Endodermal cell (in vitro differentiated cells): ENCODE measurements around the gene B3GALNT1. TPM values are rescaled to one million over a fixed set of nuclear protein-coding genes. Genes with fewer than 3 reads are reported as not detected.

ENCODE experiments used
- DNase-seq: peaks from one replicate; pipeline ENCODE4 v3.0.0-alpha.2; 2017
- H3K27ac ChIP-seq: 2 replicates; pipeline ENCODE4 v1.5.1; 2013; ENCODE audit warnings: mild to moderate bottlenecking, low read depth, low read length, moderate library complexity
- H3K27me3 ChIP-seq: 2 replicates; pipeline ENCODE4 v1.6.1; 2013; ENCODE audit warnings: mild to moderate bottlenecking, low read length, moderate library complexity; ENCODE audit not compliant: insufficient read depth, control insufficient read depth, poor library complexity, severe bottlenecking
- H3K36me3 ChIP-seq: 2 replicates; pipeline ENCODE4 v1.7.0; 2013; ENCODE audit warnings: mild to moderate bottlenecking, low read length, moderate library complexity; ENCODE audit not compliant: control insufficient read depth, insufficient read depth
- H3K4me1 ChIP-seq: one replicate; pipeline ENCODE4 v1.7.0; 2013; ENCODE audit warnings: low read length; ENCODE audit not compliant: control insufficient read depth, insufficient read depth
- H3K4me3 ChIP-seq: 2 replicates; pipeline ENCODE4 v1.5.1; 2013; ENCODE audit warnings: mild to moderate bottlenecking, low read length, moderate library complexity
- H3K9ac ChIP-seq: 2 replicates; pipeline ENCODE4 v1.6.1; 2013; ENCODE audit warnings: mild to moderate bottlenecking, low read length, moderate library complexity; ENCODE audit not compliant: poor library complexity, severe bottlenecking; ENCODE audit errors: extremely low read depth
- H3K9me3 ChIP-seq: 2 replicates; pipeline ENCODE4 v1.6.1; 2013; ENCODE audit warnings: mild to moderate bottlenecking, low read length, moderate library complexity; ENCODE audit not compliant: control insufficient read depth
- H3K27ac Mint-ChIP-seq: 2 replicates; pipeline ENCODE4 v1.8.0; 2020; ENCODE audit warnings: mixed read lengths
- H3K27me3 Mint-ChIP-seq: 2 replicates; pipeline ENCODE4 v1.8.0; 2021; ENCODE audit warnings: mild to moderate bottlenecking, mixed read lengths; ENCODE audit not compliant: insufficient read depth
- H3K36me3 Mint-ChIP-seq: 2 replicates; pipeline ENCODE4 v1.8.0; 2020; ENCODE audit warnings: low read depth, mixed read lengths
- H3K4me1 Mint-ChIP-seq: 2 replicates; pipeline ENCODE4 v1.8.0; 2020; ENCODE audit warnings: mixed read lengths
- H3K4me3 Mint-ChIP-seq: 2 replicates; pipeline ENCODE4 v1.8.0; 2020; ENCODE audit warnings: mild to moderate bottlenecking, moderate library complexity, mixed read lengths
- H3K9me3 Mint-ChIP-seq: 2 replicates; pipeline ENCODE4 v1.8.0; 2020; ENCODE audit warnings: mild to moderate bottlenecking, mixed read lengths
- WGBS, 2 experiments: methylation state at CpG; one replicate each; pipeline versions ENCODE4 v1.1.5 to v1.1.7; 2013; ENCODE audit warnings: missing lambda C conversion rate in 2 of 2, mixed read lengths in 1 of 2; ENCODE audit not compliant: insufficient coverage in 1 of 2, insufficient read length in 1 of 2; 5-methylcytosine and 5-hydroxymethylcytosine counted together
- total RNA-seq, 2 donors: library from RNA; stranded (reverse); fragmentation: NEBNext Ultra II Directional in 1 of 2; extraction: Animal tissue kit (Norgen Biotek cat#: 25700) in 1 of 2; gene quantifications; 2 replicates in 1 of 2; 3 replicates in 1 of 2; pipeline ENCODE4 v1.2.1, GENCODE V29; 2021
- TF ChIP-seq, protein P1 (sequence below): fragments of 200-600 bp; sonication (generic); conservative IDR thresholded peaks from 2 replicates; pipeline ENCODE4 v1.5.0; 2021; ENCODE audit warnings: antibody characterized with exemption, mild to moderate bottlenecking

Gene B3GALNT1
- total RNA-seq, 2 donors from 2014 or later = 23.1 to 24.7 TPM

DNA sequence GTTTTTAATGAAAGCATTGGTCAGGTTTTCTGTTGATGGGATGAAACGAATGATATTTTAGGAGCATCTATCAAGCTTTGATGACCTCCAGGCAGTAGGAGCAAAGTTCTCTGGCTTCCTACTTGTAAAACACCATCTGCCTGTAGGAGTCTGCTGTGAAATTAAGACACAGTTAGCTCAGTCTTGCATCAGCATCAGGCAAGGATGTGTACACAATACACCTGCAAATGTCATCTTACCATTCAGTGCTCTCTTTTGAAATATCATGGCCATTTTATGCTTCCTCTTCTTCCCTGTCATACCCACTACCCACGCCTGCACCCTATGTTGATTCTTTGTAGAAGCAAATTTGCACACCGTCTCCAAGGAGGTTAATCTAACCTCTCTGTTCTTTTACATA, 38.2 kb downstream of the B3GALNT1 start:
- Mint-ChIP-seq H3K36me3 (no peaks in the 10 kb centered on the region), H3K27ac (no peak overlapping the region)

GRCh38 chr3:161064413-161064812, 40.7 kb downstream of the B3GALNT1 start:
- Histone ChIP-seq H3K27ac (no peak overlapping the region), H3K4me1 (no peaks in the 10 kb centered on the region), H3K27me3 (no peaks in the 10 kb centered on the region), H3K9me3 (no peaks in the 10 kb centered on the region), H3K36me3 (no peaks in the 10 kb centered on the region), H3K4me3 (no peak overlapping the region), H3K9ac (no peak overlapping the region)
- Mint-ChIP-seq H3K4me3 (no peak overlapping the region), H3K36me3 (no peaks in the 10 kb centered on the region), H3K9me3 (no peaks in the 10 kb centered on the region), H3K4me1 (no peaks in the 10 kb centered on the region), H3K27ac (no peak overlapping the region), H3K27me3 (no peaks in the 10 kb centered on the region)
- WGBS, 2 experiments = 84% methylated on average over 5 of the region's 5 CpGs
- no peak for DNase-seq
- TF ChIP-seq, protein P1, sequence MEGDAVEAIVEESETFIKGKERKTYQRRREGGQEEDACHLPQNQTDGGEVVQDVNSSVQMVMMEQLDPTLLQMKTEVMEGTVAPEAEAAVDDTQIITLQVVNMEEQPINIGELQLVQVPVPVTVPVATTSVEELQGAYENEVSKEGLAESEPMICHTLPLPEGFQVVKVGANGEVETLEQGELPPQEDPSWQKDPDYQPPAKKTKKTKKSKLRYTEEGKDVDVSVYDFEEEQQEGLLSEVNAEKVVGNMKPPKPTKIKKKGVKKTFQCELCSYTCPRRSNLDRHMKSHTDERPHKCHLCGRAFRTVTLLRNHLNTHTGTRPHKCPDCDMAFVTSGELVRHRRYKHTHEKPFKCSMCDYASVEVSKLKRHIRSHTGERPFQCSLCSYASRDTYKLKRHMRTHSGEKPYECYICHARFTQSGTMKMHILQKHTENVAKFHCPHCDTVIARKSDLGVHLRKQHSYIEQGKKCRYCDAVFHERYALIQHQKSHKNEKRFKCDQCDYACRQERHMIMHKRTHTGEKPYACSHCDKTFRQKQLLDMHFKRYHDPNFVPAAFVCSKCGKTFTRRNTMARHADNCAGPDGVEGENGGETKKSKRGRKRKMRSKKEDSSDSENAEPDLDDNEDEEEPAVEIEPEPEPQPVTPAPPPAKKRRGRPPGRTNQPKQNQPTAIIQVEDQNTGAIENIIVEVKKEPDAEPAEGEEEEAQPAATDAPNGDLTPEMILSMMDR = no peak

More for the DNA sequence above, 38.2 kb downstream of the B3GALNT1 start:
- H3K27me3 Mint-ChIP-seq = no peaks in the 10 kb centered on the region
- Histone ChIP-seq H3K36me3 (no peaks in the 10 kb centered on the region), H3K4me3 (no peak overlapping the region), H3K9me3 (no peaks in the 10 kb centered on the region), H3K27ac (no peak overlapping the region), H3K27me3 (no peaks in the 10 kb centered on the region), H3K9ac (no peak overlapping the region), H3K4me1 (no peaks in the 10 kb centered on the region)
- no peaks in the 10 kb centered on the region for H3K9me3 Mint-ChIP-seq
- no peak for DNase-seq
- H3K4me1 Mint-ChIP-seq = no peaks in the 10 kb centered on the region
- H3K4me3 Mint-ChIP-seq = no peak overlapping the region
- TF ChIP-seq, protein P1 = no peak
- 89 to 100% methylated on average over 2 to 3 of the region's 3 CpGs for WGBS, 2 experiments

- Mint-ChIP-seq H3K27me3 (no peaks in the 10 kb centered on the region), H3K9me3 (no peaks in the 10 kb centered on the region), H3K27ac (no peak overlapping the region), H3K36me3 (no peaks in the 10 kb centered on the region), H3K4me1 (peaks cover 18% of the 10 kb centered on the region), H3K4me3 (no peak overlapping the region)
- DNase-seq = no peak
- no peaks in the 10 kb centered on the region for H3K27me3 ChIP-seq
- WGBS, 2 experiments = 85 to 94% methylated on average over 3 to 5 of the region's 5 CpGs
- H3K4me1 ChIP-seq = no peaks in the 10 kb centered on the region
- H3K36me3 ChIP-seq = no peaks in the 10 kb centered on the region
- H3K27ac ChIP-seq = no peak overlapping the region
- H3K4me3 ChIP-seq = no peak overlapping the region
- H3K9me3 ChIP-seq = no peaks in the 10 kb centered on the region
- no peak overlapping the region for H3K9ac ChIP-seq
- TF ChIP-seq, protein P1 = no peak
Measured at GRCh38 chr3:161054860-161055604, 50.1 kb downstream of the B3GALNT1 start.
